HepG2 (cell line): ENCODE data around the gene UBE3B. TPM values are rescaled to one million over a fixed set of nuclear protein-coding genes. Genes with fewer than 3 reads are reported as not detected.
A peak's percentile ranks its signal among the peaks of the same experiment; 100 is the strongest.

ENCODE experiments used
- FOSL1 ChIP-seq: sonication (generic); formaldehyde crosslinking; IDR thresholded peaks from 2 replicates; pipeline ENCODE4 v1.9.0; 2021; ENCODE audit warnings: missing genetic modification reagents, borderline replicate concordance
- FOXM1 ChIP-seq: sonication (generic); formaldehyde crosslinking; IDR thresholded peaks from 2 replicates; pipeline ENCODE4 v1.5.0; 2020; ENCODE audit warnings: missing genetic modification reagents
- KLF16 ChIP-seq, 2 experiments: sonication (generic) in 1 of 2; formaldehyde crosslinking in 1 of 2; IDR thresholded peaks; 2 replicates each; pipeline versions ENCODE4 v1.6.1 to v1.8.0; 2016 to 2023; ENCODE audit warnings: missing genetic modification reagents in 2 of 2, missing compliant biosample characterization in 1 of 2
- MBD4 ChIP-seq: IDR thresholded peaks from 2 replicates; pipeline ENCODE4 v1.6.1; 2012; ENCODE audit warnings: low read length, inconsistent platforms, borderline replicate concordance
- MED1 ChIP-seq: sonication (generic); formaldehyde crosslinking; IDR thresholded peaks from 2 replicates; pipeline ENCODE4 v1.4.0; 2020; ENCODE audit warnings: missing genetic modification reagents
- NFE2L2 ChIP-seq: fragments of 150-350 bp; IDR thresholded peaks from 2 replicates; pipeline ENCODE4 v1.6.1; 2014; ENCODE audit warnings: low read length
- PLRG1 ChIP-seq: fragments of 450-650 bp; conservative IDR thresholded peaks from 2 replicates; pipeline ENCODE4 v1.6.1; 2016
- SALL1 ChIP-seq: sonication (generic); formaldehyde crosslinking; IDR thresholded peaks from 2 replicates; pipeline ENCODE4 v1.8.0; 2022; ENCODE audit warnings: mild to moderate bottlenecking, missing genetic modification reagents
- SIX1 ChIP-seq: sonication (generic); formaldehyde crosslinking; IDR thresholded peaks from 2 replicates; pipeline ENCODE4 v1.4.0; 2020; ENCODE audit warnings: missing genetic modification reagents, borderline replicate concordance
- ZFP36 ChIP-seq: fragments of 150-350 bp; IDR thresholded peaks from 2 replicates; pipeline ENCODE4 v1.6.1; 2018; ENCODE audit warnings: borderline replicate concordance, low read length, low read depth; ENCODE audit not compliant: partially characterized antibody
- ZNF24 ChIP-seq: fragments of 450-650 bp; IDR thresholded peaks from 2 replicates; pipeline ENCODE4 v1.6.1; 2017; ENCODE audit warnings: antibody characterized with exemption, mild to moderate bottlenecking
- ZNF354B ChIP-seq: sonication (generic); formaldehyde crosslinking; IDR thresholded peaks from 2 replicates; pipeline ENCODE4 v1.8.0; 2022; ENCODE audit warnings: mild to moderate bottlenecking, missing genetic modification reagents
- ZNF441 ChIP-seq: sonication (generic); formaldehyde crosslinking; IDR thresholded peaks from 2 replicates; pipeline ENCODE4 v1.7.0; 2021; ENCODE audit warnings: missing genetic modification reagents, borderline replicate concordance
- ZNF670 ChIP-seq: sonication (generic); formaldehyde crosslinking; IDR thresholded peaks from 2 replicates; pipeline ENCODE4 v1.8.0; 2022; ENCODE audit warnings: mild to moderate bottlenecking, missing genetic modification reagents, borderline replicate concordance
- ZNF720 ChIP-seq: sonication (generic); formaldehyde crosslinking; IDR thresholded peaks from 2 replicates; pipeline ENCODE4 v1.4.0; 2020; ENCODE audit warnings: missing genetic modification reagents
- ZNF792 ChIP-seq: IDR thresholded peaks from 2 replicates; pipeline ENCODE4 v1.6.1; 2016
- polyA plus RNA-seq, 8 experiments: library from polyadenylated mRNA; depleted of rRNA in 3 of 8; stranded (reverse) in 7 of 8; unstranded in 1 of 8; fragments of >200 nt; fragmentation: Illumina TruSeq in 4 of 8; extraction: Trizol in 4 of 8; gene quantifications; 2 replicates each; pipeline versions ENCODE4 v1.2.1 to v1.2.3, GENCODE V29; 2011 to 2016; ENCODE audit warnings: low read depth in 4 of 8, missing spikeins in 1 of 8, mixed read lengths in 1 of 8; ENCODE audit not compliant: insufficient read depth in 1 of 8
- total RNA-seq, 5 experiments: library from RNA; depleted of rRNA; stranded (reverse); fragments of >200 nt; fragmentation: Illumina TruSeq; extraction: Trizol; gene quantifications; 2 replicates each; pipeline ENCODE4 v1.2.3, GENCODE V29; 2016; ENCODE audit warnings: low read depth in 1 of 5
- TF ChIP-seq, protein P1 (sequence below): sonication (generic); formaldehyde crosslinking; IDR thresholded peaks from 2 replicates; pipeline ENCODE4 v1.4.0; 2020; ENCODE audit warnings: missing genetic modification reagents, borderline replicate concordance
- TF ChIP-seq, protein P2 (sequence below): sonication (generic); formaldehyde crosslinking; IDR thresholded peaks from 2 replicates; pipeline ENCODE4 v1.5.1; 2020; ENCODE audit warnings: missing genetic modification reagents, mild to moderate bottlenecking, borderline replicate concordance
- TF ChIP-seq, protein P3 (sequence below): sonication (generic); formaldehyde crosslinking; IDR thresholded peaks from 2 replicates; pipeline ENCODE4 v1.5.0; 2020; ENCODE audit warnings: mild to moderate bottlenecking, missing genetic modification reagents
- TF ChIP-seq, protein P4 (sequence below): sonication (generic); formaldehyde crosslinking; IDR thresholded peaks from 2 replicates; pipeline ENCODE4 v1.5.1; 2020; ENCODE audit warnings: missing genetic modification reagents, mild to moderate bottlenecking, borderline replicate concordance

UBE3B gene
- total and polyA plus RNA-seq, 2 of the 13 experiments (the other 11 are each of a cell fraction or from before 2014, with no cell fraction given) = 22.7 to 25.3 TPM

- TF ChIP-seq, protein P1, sequence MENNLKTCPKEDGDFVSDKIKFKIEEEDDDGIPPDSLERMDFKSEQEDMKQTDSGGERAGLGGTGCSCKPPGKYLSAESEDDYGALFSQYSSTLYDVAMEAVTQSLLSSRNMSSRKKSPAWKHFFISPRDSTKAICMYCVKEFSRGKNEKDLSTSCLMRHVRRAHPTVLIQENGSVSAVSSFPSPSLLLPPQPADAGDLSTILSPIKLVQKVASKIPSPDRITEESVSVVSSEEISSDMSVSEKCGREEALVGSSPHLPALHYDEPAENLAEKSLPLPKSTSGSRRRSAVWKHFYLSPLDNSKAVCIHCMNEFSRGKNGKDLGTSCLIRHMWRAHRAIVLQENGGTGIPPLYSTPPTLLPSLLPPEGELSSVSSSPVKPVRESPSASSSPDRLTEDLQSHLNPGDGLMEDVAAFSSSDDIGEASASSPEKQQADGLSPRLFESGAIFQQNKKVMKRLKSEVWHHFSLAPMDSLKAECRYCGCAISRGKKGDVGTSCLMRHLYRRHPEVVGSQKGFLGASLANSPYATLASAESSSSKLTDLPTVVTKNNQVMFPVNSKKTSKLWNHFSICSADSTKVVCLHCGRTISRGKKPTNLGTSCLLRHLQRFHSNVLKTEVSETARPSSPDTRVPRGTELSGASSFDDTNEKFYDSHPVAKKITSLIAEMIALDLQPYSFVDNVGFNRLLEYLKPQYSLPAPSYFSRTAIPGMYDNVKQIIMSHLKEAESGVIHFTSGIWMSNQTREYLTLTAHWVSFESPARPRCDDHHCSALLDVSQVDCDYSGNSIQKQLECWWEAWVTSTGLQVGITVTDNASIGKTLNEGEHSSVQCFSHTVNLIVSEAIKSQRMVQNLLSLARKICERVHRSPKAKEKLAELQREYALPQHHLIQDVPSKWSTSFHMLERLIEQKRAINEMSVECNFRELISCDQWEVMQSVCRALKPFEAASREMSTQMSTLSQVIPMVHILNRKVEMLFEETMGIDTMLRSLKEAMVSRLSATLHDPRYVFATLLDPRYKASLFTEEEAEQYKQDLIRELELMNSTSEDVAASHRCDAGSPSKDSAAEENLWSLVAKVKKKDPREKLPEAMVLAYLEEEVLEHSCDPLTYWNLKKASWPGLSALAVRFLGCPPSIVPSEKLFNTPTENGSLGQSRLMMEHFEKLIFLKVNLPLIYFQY (CRISPR knock-in tag) = no peak
- TF ChIP-seq MED1 (CRISPR knock-in tag) = peak; percentile 72
- TF ChIP-seq, protein P2, sequence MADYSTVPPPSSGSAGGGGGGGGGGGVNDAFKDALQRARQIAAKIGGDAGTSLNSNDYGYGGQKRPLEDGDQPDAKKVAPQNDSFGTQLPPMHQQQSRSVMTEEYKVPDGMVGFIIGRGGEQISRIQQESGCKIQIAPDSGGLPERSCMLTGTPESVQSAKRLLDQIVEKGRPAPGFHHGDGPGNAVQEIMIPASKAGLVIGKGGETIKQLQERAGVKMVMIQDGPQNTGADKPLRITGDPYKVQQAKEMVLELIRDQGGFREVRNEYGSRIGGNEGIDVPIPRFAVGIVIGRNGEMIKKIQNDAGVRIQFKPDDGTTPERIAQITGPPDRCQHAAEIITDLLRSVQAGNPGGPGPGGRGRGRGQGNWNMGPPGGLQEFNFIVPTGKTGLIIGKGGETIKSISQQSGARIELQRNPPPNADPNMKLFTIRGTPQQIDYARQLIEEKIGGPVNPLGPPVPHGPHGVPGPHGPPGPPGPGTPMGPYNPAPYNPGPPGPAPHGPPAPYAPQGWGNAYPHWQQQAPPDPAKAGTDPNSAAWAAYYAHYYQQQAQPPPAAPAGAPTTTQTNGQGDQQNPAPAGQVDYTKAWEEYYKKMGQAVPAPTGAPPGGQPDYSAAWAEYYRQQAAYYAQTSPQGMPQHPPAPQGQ (CRISPR knock-in tag) = no peak
- peak; percentile 79; the same call in 1 of the 2 replicates for TF ChIP-seq ZNF670
- peak; percentile 31; the same call in 1 of the 2 replicates for TF ChIP-seq FOSL1 (CRISPR knock-in tag)
- TF ChIP-seq MBD4 = no peak
- TF ChIP-seq ZNF792 (CRISPR knock-in tag) = peak; percentile 40; the same call in 1 of the 2 replicates
- 0 out of 2 replicates have a peak, but pooled peaks have one; percentile 15 for TF ChIP-seq FOXM1 (CRISPR knock-in tag)
- TF ChIP-seq, protein P3, sequence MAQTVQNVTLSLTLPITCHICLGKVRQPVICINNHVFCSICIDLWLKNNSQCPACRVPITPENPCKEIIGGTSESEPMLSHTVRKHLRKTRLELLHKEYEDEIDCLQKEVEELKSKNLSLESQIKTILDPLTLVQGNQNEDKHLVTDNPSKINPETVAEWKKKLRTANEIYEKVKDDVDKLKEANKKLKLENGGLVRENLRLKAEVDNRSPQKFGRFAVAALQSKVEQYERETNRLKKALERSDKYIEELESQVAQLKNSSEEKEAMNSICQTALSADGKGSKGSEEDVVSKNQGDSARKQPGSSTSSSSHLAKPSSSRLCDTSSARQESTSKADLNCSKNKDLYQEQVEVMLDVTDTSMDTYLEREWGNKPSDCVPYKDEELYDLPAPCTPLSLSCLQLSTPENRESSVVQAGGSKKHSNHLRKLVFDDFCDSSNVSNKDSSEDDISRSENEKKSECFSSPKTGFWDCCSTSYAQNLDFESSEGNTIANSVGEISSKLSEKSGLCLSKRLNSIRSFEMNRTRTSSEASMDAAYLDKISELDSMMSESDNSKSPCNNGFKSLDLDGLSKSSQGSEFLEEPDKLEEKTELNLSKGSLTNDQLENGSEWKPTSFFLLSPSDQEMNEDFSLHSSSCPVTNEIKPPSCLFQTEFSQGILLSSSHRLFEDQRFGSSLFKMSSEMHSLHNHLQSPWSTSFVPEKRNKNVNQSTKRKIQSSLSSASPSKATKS = no peak
- TF ChIP-seq ZNF354B (CRISPR knock-in tag) = no peak
- TF ChIP-seq ZNF24 = peak; percentile 68; the same call in 1 of the 2 replicates
- TF ChIP-seq ZNF441 (CRISPR knock-in tag) = no peak; the same call in 1 of the 2 replicates
- TF ChIP-seq PLRG1 = no peak
- TF ChIP-seq, protein P4, sequence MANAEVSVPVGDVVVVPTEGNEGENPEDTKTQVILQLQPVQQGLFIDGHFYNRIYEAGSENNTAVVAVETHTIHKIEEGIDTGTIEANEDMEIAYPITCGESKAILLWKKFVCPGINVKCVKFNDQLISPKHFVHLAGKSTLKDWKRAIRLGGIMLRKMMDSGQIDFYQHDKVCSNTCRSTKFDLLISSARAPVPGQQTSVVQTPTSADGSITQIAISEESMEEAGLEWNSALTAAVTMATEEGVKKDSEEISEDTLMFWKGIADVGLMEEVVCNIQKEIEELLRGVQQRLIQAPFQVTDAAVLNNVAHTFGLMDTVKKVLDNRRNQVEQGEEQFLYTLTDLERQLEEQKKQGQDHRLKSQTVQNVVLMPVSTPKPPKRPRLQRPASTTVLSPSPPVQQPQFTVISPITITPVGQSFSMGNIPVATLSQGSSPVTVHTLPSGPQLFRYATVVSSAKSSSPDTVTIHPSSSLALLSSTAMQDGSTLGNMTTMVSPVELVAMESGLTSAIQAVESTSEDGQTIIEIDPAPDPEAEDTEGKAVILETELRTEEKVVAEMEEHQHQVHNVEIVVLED = peak; percentile 74
- TF ChIP-seq ZFP36 = no peak
- no peak; the same call in 1 of the 2 replicates for TF ChIP-seq SIX1 (CRISPR knock-in tag)
- peak in 1 of 2 experiments; percentile 78; a peak in 2 of 4 replicates for TF ChIP-seq KLF16 (CRISPR knock-in tag; IDR thresholded peaks at IDR 0.05)
- TF ChIP-seq NFE2L2 = no peak
- TF ChIP-seq ZNF720 (CRISPR knock-in tag) = no peak
- peak; percentile 49 for TF ChIP-seq SALL1 (CRISPR knock-in tag)
Observed at GRCh38 chr12:109477185-109477962, at the start of gene UBE3B, which contains the start of gene KCTD10 (continued).
